OCI-M1 (cell line): Measurements from ENCODE around the gene ACSL3.
"Not testable (repeated sequence)": the region's sequence is repeated elsewhere in the genome, so short reads cannot be mapped to it uniquely, and the experiment has no call there.

Source experiments
- DNase-seq: peaks from one replicate; lab custom pipeline; 2025; lab: John Stamatoyannopoulos, UW

ACSL3 gene

DNA sequence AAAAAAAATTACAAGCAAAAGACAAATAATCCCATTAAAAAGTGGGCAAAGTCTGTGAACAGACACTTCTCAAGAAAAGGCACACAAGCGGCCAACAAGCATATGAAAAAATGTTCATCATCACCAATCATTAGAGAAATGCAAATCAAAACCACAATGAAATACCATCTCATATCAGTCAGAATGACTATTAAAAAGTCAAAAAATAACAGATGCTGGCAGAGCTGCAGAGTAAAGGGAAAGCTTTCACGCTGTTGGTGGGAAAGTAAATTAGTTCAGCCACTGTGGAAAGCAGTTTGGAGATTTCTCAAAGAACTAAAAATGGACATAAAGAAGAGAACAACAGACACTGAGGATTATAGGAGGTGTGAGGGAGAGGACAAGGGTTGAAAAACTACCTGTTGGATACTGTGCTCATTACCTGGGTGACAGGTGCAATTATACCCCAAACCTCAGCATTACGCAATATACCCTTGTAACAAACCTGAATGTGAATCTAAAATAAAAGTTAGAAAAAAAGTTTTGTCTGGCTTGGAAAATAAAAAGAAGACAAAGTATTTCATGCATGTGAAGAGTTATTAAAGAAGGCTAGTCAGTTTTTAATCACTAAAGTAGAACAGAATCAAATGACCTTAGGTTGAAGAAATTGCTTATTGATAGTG lies 8.7 kb upstream of the ACSL3 start:
- no peak for DNase-seq

DNA sequence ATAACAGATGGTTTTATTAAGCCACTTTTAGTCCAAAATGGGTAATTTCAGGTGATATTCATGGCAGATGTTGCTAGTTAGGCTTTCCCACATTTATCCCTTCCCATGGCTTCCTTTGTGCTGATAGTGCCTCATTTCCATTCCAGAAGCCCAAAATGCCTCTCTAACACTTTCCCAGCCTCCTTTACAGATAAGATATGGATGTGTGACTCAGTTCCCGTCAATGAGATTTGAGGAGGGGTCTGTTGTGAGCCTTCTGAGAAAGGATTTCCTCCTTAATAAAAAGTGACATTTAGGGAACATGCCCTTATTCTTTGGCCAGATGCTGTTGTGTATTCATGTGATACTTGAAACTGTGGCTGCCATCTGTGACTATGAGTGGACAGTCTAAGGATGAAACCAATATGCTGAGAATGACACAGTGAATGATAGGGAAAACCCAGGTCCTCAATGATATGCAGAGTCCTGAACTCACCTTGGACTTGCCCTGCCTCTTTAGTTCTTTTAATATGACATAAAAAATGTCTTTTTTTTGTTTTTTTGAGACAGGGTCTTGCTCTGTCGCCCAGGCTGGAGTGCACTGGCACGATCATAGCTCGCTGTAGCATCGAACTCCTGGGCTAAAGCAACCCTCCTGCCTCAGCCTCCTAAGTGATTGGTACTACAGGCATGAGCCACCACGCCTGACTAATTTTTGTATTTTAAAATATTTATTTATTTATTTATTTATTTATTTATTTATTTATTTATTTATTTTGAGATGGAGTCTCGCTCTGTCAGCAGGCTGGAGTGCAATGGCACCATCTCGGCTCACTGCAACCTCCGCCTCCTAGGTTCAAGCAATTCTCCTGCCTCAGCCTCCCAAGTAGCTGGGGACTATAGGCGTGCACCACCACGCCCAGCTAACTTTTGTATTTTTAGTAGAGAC lies 5.8 kb upstream of the ACSL3 start:
- DNase-seq = no peak

DNA sequence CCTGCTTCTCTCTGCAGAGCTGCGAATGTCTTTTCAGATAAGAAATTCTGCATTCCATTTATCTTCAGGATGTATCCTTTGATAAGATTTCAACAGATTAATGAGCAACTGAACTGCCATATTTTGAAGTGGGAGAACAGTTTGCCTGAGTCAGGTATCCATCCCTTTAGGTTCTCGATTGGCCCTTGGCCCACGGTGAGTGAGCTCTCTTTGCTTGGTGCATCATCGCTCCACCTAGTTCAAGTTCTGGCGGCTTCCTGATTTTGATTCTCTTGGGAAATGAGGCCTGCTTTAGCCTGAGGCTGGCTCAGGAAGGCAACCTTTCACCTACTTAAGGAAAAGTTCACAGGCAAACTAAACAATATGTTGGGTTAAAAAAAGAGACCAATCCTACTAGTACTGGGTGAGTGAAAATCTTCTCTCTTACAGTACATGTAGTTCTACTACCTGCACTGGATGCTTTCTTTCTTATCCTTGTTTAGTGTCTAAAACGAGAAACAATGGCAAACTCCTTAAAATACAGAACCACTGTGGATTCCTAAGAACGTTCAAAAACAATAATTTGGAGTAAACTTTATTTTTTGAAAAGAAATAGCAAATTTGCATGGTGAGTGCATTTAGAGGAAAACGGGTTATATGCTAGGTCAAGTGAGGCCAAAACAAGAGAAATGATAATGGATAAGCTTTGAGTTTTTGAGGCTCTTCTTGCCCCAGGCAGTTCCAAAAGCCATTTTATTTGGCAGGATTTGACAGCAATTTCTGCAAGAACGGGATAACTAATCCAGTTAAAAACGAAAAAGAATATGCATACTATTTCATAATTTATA lies 837 bp upstream of the ACSL3 start:
- peak; percentile 63 for DNase-seq

DNA sequence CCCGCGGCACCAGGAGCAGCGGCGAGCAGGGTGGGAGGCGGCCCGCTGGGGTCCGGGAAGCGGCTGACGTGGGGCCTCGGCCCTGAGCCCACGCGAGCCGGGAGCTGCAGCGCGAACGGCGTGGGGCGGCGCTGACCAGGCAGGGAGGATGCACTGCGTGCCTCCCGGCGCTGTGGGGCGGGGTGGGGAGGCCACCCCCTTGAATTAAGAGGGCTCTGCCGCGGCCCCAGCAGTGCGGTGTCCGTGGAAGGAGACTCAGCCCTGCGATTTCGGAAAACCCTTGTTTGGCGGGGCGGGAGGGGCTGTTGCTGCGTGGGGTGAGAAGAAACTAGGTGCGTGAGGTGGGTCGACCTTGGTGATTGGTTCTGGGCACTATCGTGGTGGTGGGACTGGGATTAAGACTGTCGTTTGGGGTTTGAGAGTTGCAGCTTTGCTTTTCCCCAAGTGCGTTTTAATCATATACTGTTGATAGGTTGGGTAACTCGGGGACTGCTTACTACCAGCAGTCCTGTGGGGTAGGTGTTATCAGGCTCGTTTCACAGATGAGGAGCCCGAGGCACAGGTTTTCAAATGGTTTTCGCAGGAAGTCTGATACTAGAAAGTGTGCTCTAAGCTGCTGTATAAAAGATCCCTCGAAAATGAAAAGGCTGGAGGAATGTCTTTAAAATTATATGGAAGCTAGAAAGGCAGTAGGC lies 722 bp downstream of the ACSL3 start:
- peak; percentile 48 for DNase-seq

DNA sequence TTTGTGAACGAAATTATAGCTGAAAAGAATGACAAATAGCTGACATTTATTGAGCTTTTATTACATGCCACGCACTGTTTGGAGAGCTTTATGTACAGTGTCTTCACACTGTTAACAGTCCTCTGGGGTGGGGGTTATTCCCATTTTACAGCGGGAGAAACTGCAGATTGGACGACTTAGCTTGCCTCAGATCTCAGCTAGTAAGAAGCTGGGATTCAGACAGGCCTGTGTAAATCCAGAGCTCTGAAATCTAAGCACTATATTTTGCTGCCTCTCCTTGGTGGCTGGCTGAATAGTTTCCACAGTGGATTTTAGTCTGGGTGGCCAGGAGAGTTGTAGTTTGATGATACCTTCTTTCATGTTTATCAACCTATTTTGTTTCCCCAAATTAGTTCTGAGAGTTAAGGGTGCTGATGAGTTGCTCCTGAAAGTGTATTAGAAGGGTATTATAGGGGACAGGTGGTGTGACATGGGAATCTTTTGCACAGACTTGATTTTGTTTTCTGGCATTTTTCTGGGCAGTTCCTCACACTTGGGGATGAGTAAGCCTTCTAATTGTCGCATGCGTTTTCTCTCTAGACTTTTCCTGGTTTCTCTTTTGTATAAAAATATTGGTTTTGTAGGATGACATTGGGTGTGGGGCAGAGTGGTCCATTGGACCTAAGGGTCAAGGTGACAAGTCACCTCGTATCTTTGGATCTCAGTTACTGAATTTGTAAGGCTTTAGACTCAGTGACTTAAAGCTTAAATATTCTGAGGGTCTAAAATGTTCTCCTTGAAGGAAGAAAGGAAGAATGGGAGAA lies 1.5 kb downstream of the ACSL3 start:
- peak; percentile 63 for DNase-seq

DNA sequence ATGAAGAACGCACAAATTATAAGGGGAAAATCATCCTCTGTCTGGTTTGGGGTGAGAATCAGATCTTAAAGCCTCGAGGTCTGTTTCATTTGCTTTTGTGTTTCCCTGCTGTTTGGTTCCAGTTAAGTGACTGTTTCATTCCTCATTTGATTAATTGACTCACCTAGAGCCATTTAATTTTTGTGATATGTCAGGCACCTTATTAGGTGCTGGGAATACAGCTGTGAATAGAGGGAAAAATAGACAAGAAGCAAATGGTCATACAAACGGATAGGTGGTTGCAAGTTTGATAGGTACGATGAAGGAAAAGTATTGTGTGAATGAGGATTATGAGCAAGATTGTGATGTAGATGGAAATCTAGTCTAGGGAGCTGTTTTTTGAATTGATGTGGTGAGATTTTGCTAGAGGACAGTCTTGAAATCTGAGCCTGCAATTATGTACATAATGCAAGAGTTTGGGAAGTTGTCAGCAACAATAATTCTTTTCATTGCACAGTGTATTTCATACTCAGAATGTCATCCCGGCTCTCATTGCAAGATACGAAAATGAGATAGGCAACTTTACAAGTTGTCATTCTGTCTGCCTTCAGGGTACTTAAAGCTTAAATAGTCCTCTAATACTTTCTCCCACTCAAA lies 2.2 kb downstream of the ACSL3 start:
- DNase-seq = no peak

DNA sequence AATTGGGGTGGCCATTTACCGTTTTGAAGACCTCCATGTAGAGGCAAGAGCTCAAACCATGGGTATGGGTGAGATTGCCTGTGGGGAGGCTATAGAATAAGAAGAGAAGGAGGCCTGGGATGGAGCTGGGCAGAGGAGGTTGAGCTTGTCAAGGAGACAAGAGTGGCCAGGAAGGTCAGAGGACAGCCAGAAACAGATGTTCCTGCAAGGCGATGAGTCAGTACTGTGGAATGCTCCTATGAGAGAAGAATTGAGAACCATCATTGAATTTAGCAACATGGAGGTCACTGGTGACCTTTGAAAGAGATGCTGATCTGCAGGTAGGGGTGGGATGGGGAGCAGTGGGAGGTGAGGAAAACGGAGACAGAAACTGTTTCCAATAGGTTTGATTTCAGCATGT lies 3.5 kb downstream of the ACSL3 start:
- no peak for DNase-seq

DNA sequence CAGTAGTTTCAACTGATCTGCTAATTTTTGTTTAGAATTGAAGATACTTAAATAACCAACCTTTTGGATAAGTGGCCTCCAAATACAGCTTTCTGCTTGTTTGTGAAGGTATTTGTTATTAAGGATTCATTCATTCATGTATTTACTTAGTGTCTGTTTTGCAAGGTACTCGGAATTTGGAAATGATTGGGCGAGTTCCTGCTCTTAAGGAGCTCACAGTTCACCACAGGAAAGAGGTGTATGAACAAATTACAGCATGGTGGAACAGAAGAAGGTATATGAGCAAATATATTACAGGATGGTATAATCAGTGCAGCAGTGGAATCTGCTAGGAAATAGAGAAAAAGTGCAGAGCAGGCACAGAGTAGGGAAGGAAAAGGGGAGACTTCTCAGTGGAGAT lies 4.5 kb downstream of the ACSL3 start:
- DNase-seq = no peak

DNA sequence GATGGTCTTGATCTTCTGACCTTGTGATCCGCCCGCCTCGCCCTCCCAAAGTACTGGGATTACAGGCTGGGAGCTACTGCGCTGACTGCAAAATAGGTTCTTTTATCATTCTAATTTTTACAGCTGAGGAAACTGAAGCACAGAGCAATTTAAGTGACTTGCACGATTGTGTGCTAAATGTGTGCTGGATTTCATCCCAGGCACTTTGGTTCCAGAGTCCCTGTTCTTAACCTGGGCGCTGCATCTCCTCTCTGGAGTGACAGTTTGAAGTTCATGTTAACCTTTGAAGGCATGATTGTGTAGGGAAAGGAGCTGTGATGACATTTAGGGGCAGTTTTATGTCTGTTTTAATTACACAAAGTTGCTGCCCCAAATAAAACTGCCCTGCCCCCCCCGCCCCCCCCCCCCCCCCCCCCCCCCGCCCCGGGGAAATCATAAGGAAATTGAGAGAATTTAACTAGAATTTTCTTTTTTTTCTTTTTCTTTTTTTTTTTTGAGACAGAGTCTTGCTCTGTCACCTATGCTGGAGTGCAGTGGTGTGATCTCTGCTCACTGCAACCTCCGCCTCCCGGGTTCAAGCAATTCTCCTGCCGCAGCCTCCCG lies 5.6 kb downstream of the ACSL3 start:
- no peak for DNase-seq

DNA sequence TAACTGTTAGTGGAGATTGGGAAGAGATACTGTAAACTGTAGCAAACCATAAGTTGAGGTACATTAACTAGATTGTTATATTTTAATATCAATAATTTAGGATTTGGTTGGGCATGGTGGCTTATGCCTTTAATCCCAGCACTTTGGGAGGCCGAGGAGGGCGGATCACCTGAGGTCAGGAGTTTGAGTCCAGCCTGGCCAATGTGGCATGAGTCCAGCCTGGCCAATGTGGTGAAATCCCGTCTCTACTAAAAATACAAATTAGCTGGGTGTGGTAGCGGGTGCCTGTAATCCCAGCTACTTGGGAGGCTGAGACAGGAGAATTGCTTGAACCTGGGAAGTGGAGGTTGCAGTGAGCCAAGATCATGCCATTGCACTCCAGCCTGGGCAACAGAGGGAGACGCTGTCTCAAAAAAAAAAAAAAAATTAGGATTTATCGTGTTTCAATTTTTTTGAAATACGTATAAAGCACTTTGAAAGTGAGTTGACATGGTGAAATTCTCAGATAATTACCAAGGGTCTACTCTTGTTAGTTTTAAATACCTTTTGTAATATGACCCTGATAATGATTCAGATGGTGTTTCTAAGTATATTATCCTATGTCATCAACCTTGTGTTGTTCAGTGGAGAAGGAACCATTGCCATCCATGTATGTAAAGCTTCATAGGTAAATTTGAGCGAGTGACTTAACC lies 7.9 kb downstream of the ACSL3 start:
- DNase-seq = not testable (repeated sequence)

DNA sequence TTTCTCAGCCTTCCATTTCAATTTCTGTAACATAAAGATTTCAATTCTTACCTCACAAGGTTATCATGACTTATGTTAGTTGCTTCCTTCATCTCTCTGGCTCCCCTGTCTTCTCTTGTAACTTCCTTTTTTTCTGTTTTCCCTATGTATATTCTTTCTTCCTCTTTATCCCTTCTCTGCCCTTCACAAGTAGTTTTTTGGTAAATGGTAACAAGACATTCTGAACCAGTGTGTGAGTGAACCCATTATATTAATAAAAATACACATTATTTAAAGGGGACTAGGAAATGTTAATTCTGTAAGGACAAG lies 8.4 kb downstream of the ACSL3 start:
- DNase-seq = peak; percentile 68

DNA sequence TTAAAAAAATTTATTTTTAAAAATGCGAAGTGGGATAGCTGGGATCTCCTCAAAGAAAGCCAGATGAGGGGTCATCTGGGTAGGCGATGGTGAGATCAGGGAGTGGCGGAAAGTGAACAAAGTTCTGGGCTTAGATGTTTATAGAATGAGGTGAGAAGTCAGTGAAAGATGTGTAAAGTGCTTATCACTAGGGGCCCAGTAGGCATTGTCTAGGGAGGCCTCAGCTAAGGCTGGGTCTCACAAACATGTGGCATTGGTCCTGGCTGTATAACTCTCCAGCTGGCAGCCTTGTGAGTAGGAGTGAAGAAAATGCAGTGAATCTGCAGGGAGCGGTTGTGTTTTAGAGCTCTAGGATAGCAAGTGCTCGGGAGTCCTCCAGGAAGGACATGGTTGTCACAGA lies 10.5 kb downstream of the ACSL3 start:
- no peak for DNase-seq

DNA sequence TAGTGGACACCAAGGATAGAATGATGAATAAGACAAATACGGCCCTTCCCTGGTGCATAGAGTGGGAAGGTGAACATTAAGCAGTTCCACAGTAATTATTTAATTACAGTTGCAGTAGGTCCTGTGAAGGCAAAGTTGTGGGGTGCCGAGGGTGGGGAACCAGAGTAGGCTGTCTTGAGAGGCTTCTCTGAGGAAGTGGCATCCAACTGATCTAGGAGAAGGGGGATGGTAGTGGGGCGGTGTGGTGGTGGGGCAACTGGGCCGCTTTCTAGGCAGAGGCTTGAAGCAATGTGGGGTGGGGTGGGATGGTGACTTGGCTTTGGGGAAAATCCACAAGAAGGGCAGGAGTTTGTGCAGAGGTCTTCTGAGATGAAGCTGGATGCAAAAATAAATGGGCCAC lies 11.7 kb downstream of the ACSL3 start:
- no peak for DNase-seq

DNA sequence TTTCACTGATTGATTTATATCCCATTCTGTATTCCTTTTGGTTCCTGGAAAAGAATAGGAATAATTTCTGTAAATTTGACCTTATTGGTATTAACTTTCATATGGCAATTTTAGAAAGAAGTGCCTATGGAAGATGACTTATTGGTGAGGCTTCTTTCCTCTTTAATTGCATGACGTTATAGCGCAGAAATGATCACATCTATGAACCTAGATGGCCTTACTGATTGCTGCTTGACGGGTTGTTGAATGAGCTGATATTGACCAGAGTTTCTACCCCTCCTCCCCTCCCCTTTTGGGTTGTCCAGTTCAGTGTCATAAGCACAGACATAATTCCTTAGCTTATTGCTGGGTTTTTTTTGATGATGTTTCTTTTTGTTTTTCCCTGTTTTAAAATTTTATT lies 14.6 kb downstream of the ACSL3 start:
- no peak for DNase-seq

DNA sequence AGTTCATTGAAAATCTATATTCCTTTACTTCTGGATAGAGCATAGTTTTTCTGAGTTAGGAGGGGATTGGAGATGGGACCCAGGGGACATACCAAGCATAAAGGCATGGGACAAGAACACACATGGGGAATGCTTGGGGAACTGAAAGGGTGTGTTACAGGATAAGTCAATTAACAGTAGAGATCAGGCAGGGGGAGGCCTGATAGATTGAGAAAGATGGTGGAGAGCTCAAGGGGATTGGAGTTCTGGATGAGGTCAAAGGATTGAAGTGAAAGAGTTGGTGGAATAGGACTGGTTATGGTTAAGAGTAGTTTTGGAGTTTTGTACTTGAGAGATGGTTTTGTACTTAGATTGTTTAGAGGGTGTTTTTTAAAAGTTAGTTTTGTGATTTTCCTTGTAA lies 16.1 kb downstream of the ACSL3 start:
- no peak for DNase-seq

DNA sequence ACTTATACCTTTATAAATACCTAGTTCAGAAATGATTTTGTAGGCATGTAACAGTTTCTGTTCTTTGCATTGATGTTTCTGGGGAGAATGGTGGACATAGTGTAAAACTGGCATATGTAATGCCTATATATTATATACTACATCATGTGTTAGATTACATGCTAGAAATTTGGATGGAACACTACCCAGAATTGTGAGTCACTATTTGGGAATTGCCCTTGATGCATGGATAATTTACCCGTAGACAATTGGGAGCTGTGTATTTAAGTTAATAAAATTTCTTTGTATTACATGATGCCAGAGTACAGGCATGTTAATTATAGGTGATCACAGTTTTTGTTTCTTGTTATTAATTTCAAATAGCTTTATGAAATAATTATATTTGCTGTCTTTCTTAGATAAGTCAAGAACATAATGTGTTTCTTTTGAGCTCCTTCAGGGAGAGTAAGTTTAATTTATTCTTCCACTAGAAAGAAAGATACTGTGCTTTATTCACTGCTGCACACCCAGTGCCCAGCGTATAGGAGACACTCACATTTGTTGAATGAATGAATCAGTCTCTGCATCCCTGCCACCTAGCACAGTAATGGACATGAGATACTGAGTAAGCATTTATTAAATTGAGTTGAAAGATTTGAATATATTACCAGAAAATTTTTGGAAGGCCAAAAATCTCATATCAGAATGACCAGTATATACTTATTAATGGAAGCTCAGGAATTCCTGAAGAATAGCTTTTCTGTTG lies 16.9 kb downstream of the ACSL3 start:
- DNase-seq = no peak

DNA sequence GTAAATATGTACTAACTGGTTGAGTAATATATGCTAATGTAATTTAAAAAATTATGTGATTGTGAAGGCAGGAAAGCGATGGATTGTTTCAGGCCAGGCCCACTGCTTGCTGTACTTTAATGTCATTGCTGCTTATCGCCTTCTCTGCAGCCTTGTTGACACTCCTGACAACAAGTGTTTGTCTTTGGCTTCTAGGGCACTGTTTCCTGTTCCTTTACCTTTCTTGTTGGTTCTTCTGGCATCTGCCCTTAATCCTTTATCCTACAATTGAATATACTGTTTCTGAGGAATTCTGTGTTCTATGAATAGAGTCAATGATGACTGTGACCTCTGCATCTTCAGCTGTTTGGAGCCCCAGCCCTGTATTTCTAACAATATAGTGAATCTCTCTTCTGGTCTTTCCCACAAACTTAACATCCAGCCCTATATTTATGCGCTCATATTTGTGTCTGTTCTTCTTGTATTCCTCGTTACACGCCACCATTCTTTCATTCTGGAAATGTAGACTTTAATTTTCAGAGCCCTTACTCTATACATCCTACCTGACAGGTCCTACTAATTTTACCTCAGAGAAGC lies 17.6 kb downstream of the ACSL3 start:
- no peak for DNase-seq

DNA sequence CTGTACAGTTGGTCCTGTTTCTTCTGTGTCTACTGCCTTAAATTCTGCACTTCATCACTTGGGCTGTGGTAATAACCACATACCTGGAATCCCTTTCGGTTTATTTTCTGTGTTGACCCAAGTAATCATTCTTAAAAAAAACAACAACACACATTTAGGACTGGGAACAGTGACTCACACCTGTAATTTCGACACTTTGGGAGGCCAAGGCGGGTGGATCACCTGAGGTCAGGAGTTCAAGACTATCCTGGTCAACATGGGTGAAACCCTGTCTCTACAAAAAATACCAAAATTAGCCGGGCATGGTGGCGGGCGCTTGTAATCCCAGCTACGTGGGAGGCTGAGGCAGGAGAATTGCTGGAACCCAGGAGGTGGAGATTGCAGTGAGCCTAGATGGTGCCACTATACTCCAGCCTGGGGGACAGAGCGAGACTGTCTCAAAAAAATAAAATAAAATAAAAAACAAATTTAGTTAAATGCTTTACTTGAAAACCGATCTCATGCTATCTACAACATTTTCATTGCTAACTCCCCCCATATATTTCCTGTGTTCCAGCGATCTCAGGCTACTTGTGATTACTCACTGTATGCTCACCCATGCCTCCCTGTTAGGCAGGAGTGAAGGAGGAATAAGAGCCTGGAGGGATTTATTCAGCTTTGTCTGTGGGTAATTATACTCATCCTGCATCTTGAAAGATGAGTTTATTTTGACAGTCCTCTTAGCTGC lies 18.2 kb downstream of the ACSL3 start:
- no peak for DNase-seq
